ENCODE results near the gene PINLYP. TPM values are rescaled to one million over a fixed set of nuclear protein-coding genes. Genes with fewer than 3 reads are reported as not detected.
A peak's percentile ranks its signal among the peaks of the same experiment; 100 is the strongest.

PINLYP gene
- polyA plus RNA-seq, 1 of the 3 experiments (the other 2 are of a cell fraction), result 5.5 TPM

DNA sequence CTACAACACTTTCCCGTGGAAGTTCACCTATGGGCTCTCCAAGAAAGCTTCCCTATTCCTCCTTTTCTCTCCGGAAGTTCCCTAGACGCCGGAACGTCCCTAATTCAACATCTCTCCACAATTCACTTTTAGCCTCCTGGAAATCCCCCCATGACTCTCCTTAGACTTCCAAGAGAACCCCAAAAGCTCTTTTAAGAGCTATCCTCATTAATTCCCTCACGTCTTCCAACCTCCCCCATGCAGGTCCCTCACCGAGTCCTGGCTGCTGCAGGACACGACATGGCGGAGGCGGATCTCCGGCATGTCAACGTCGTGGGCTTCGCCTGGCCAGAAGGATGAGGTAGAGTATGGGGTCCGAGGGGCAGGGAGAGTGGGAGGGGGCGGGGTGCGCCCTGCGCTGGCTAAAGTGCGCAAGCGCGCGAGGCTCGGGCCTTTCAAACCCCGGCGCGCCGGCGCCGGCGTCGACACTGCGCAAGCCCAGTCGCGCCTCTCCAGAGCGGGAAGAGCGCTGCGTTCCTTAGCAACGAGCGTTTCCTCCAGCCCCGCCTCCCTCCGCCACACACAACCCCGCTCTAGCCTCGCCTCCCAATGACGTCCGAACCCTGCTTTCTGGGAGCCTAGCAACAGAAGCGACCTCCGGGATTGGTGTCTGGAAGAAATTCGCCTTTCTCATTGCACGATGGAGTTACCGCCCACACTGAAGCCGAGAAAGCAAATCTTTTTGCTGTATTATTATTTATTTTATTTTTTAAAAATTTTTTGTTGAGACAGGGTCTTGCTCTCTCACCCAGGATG lies at the start of gene PINLYP, which contains the start of gene XRCC1 (continued):
- TF ChIP-seq MEF2A (IDR thresholded peaks at IDR 0.05; ENCODE audit: borderline replicate concordance, low read depth), result no peak
- peak; percentile 97 for TF ChIP-seq NRF1 (IDR thresholded peaks at IDR 0.05; ENCODE audit: low read depth, low read length)
- TF ChIP-seq, protein P1, sequence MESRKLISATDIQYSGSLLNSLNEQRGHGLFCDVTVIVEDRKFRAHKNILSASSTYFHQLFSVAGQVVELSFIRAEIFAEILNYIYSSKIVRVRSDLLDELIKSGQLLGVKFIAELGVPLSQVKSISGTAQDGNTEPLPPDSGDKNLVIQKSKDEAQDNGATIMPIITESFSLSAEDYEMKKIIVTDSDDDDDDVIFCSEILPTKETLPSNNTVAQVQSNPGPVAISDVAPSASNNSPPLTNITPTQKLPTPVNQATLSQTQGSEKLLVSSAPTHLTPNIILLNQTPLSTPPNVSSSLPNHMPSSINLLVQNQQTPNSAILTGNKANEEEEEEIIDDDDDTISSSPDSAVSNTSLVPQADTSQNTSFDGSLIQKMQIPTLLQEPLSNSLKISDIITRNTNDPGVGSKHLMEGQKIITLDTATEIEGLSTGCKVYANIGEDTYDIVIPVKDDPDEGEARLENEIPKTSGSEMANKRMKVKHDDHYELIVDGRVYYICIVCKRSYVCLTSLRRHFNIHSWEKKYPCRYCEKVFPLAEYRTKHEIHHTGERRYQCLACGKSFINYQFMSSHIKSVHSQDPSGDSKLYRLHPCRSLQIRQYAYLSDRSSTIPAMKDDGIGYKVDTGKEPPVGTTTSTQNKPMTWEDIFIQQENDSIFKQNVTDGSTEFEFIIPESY (IDR thresholded peaks at IDR 0.05; ENCODE audit: borderline replicate concordance, low read depth), result no peak
- TF ChIP-seq FOXJ3 (CRISPR knock-in tag; IDR thresholded peaks at IDR 0.05), result no peak
- no peak for TF ChIP-seq POLR2AphosphoS5 (IDR thresholded peaks at IDR 0.05; ENCODE audit: low read depth, low read length)
- no peak for TF ChIP-seq GATA2 (CRISPR knock-in tag; IDR thresholded peaks at IDR 0.05)
- TF ChIP-seq, protein P2, sequence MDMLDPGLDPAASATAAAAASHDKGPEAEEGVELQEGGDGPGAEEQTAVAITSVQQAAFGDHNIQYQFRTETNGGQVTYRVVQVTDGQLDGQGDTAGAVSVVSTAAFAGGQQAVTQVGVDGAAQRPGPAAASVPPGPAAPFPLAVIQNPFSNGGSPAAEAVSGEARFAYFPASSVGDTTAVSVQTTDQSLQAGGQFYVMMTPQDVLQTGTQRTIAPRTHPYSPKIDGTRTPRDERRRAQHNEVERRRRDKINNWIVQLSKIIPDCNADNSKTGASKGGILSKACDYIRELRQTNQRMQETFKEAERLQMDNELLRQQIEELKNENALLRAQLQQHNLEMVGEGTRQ (IDR thresholded peaks at IDR 0.05; ENCODE audit: borderline replicate concordance, low read depth, low read length), result no peak
- TF ChIP-seq EZH2phosphoT487 (IDR thresholded peaks at IDR 0.05; ENCODE audit: borderline replicate concordance, low read depth), result no peak

DNA sequence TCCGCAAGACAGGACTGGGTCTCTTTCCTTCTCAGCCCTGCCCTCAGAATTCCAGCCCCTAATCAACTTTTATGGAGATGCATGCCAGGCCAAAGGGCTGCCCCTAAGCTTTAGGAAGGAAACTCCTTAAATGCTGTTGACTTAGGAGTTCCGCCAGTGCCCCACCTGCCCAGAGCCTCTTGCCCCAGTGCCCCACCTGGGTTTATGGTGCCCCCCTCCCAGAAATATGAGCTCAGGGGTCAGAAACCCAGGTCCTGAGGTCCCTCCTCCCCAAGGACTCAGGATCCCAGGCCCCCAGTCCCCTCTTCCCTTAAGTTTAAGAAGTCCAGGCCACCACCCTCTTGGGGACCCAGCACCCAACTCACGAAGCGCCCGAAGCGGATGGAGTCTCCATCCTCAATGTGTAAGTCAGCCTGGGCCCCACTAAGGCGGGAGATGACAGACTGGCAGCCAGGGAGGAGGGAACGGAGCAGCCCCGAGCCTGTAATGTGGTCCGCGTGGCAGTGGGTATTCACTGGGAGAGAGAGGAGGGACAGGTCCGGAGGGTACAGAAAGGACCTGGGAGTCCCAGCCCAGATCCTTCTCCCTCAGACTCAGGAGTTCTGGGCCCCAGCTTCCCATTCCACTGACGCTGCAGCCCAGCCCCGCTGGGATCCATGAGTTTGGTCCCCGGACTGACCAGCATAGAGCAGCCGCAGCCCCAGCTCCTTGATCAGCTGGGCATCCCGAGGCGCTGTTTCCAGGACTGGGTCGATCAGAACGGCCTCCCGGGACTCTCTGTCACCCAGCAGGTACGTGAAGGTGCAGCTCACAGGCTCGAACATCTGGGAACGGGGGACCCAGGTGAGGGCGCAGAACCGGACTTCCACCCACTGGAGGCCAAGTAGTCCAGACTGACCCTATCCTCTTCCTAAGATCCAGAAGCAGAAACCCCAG lies 49.5 kb upstream of the PINLYP start:
- Histone ChIP-seq H3K27me3 (ENCODE audit: insufficient read depth) (no peaks in the 10 kb centered on the region), H3K9ac (peak overlapping the region; percentile 86), H3K9me3 (no peaks in the 10 kb centered on the region), H3K4me2 (peak overlapping the region; percentile 95), H3K79me2 (ENCODE audit: insufficient read depth) (peaks cover 28% of the 10 kb centered on the region), H3K4me3 (ENCODE audit: low read depth in 2 of 2, low read length in 1 of 2) (peak overlapping the region; percentile 74 to 97), H3K27ac (ENCODE audit: low read depth in 2 of 2, low read length in 1 of 2) (no peak overlapping the region), H3K9me2 (no peaks in the 10 kb centered on the region), H4K20me1 (ENCODE audit: insufficient read depth) (no peaks in the 10 kb centered on the region), H3K4me1 (ENCODE audit: control insufficient read depth in 1 of 2, insufficient read depth in 2 of 2, low read depth in 1 of 2, low read length in 1 of 2) (peaks cover 6 to 14% of the 10 kb centered on the region in 2 experiments; a peak in 1 of 4 replicates), H2AFZ (ENCODE audit: low read depth) (peak overlapping the region; percentile 98; the same call in 1 of the 2 replicates), H3F3A (replicated peaks; ENCODE audit: insufficient read depth) (peaks cover 4% of the 10 kb centered on the region), H3K36me3 (replicated peaks in 1 of 2; ENCODE audit: control insufficient read depth in 1 of 2, insufficient read depth in 2 of 2, low read length in 1 of 2) (no peaks in the 10 kb centered on the region)
- POLR2A ChIA-PET, result no interaction called here
- DNase-seq, result peak; percentile 54
- CTCF ChIA-PET, result interaction anchor here (0.8 to 24.7 kb wide), 4 partner anchors 29 to 159 kb away, joined by 3 to 632 read pairs (median 6); no protein-coding TSS in a partner anchor
- TF ChIP-seq TCF12 (IDR thresholded peaks at IDR 0.05), result no peak
- no peak for TF ChIP-seq TAF1 (IDR thresholded peaks at IDR 0.05; ENCODE audit: borderline replicate concordance, low read depth, low read length)
- TF ChIP-seq RAD21 (IDR thresholded peaks at IDR 0.05; ENCODE audit: low read length), result no peak
- no peak for TF ChIP-seq FOXM1 (IDR thresholded peaks at IDR 0.05; ENCODE audit: low read depth)
- TF ChIP-seq NFIC (IDR thresholded peaks at IDR 0.05; ENCODE audit: borderline replicate concordance), result no peak
- TF ChIP-seq POLR2AphosphoS5 (IDR thresholded peaks at IDR 0.05; ENCODE audit: low read depth, low read length), result no peak
- TF ChIP-seq EZH2phosphoT487 (IDR thresholded peaks at IDR 0.05; ENCODE audit: borderline replicate concordance, low read depth), result no peak
- WGBS (ENCODE audit: low lambda C conversion rate), result 46% methylated on average over 18 of the region's 26 CpGs
